NCI-H1436 treated with DMSO at 0.1 percent for 48 hours (cell line): ENCODE results near the gene FAM217A.

Experiments used
- DNase-seq: peaks from one replicate; lab custom pipeline; 2025; lab: John Stamatoyannopoulos, UW

FAM217A gene

GRCh38 chr6:4085332-4085700 lies 6.4 kb upstream of the FAM217A start:
- DNase-seq, result no peak

- no peak for DNase-seq
These were observed 5.8 kb upstream of the FAM217A start for GRCh38 chr6:4084444-4085331.

GRCh38 chr6:4074478-4075235 lies 4.3 kb downstream of the FAM217A start:
- DNase-seq, result no peak

- DNase-seq, result no peak
These were observed 7.6 kb downstream of the FAM217A start for GRCh38 chr6:4071330-4071729.

- DNase-seq, result no peak
These were observed 9.7 kb downstream of the FAM217A start for GRCh38 chr6:4069199-4069598.

GRCh38 chr6:4067673-4068072 lies 11.3 kb downstream of the FAM217A start:
- DNase-seq, result no peak

GRCh38 chr6:4066029-4066755 lies 12.7 kb downstream of the FAM217A start:
- no peak for DNase-seq

GRCh38 chr6:4059115-4059777 lies 19.7 kb downstream of the FAM217A start:
- DNase-seq, result no peak

- no peak for DNase-seq
These were observed 21.9 kb downstream of the FAM217A start for GRCh38 chr6:4057036-4057435.

- DNase-seq, result no peak
These were observed 23.4 kb downstream of the FAM217A start for GRCh38 chr6:4055420-4056041.

GRCh38 chr6:4049246-4049645 lies 29.7 kb downstream of the FAM217A start:
- no peak for DNase-seq

- DNase-seq, result no peak
These were observed 37.5 kb downstream of the FAM217A start for GRCh38 chr6:4041480-4041879.

- no peak for DNase-seq
These were observed 39.6 kb downstream of the FAM217A start for GRCh38 chr6:4039348-4039747.

GRCh38 chr6:4036581-4036980 lies 42.4 kb downstream of the FAM217A start:
- no peak for DNase-seq

- DNase-seq, result no peak
These were observed 46.5 kb downstream of the FAM217A start for GRCh38 chr6:4032475-4032874.

- DNase-seq, result no peak
These were observed 47.5 kb downstream of the FAM217A start for GRCh38 chr6:4031442-4031841.

- no peak for DNase-seq
These were observed 48.3 kb downstream of the FAM217A start for GRCh38 chr6:4030669-4031068.

GRCh38 chr6:4029687-4030086 lies 49.2 kb downstream of the FAM217A start:
- no peak for DNase-seq

- DNase-seq, result no peak
These were observed 50.9 kb downstream of the FAM217A start for GRCh38 chr6:4028051-4028450.

- DNase-seq, result no peak
These were observed 53.3 kb downstream of the FAM217A start for GRCh38 chr6:4025681-4026080.

- no peak for DNase-seq
These were observed 55.7 kb downstream of the FAM217A start for GRCh38 chr6:4023240-4023639.
